Endothelial cell of umbilical vein (primary cell): Measurements from ENCODE around the gene SCARF2. TPM values are rescaled to one million over a fixed set of nuclear protein-coding genes. Genes with fewer than 3 reads are reported as not detected.

ENCODE experiments used
- BruUV-seq: library from RNA; stranded (reverse); fragments of 400-500 nt; replicated peaks from 2 replicates; lab custom pipeline; 2021; lab: Mats Ljungman, UMichigan
- CTCF ChIA-PET: fragments of 300-600, 350-600 bp; sonication (Branson Sonifier 250); formaldehyde crosslinking; loops from one replicate; lab custom pipeline; 2021; ENCODE audit warnings: antibody characterized with exemption, inconsistent platforms; lab: Charles Lee
- POLR2A ChIA-PET: fragments of 300-600, 350-600 bp; sonication (Branson Sonifier 250); formaldehyde crosslinking; loops from one replicate; lab custom pipeline; 2021; ENCODE audit warnings: antibody characterized with exemption, inconsistent platforms; lab: Charles Lee
- DNase-seq: peaks from one replicate; pipeline ENCODE4 v3.0.0-alpha.2; 2011; ENCODE audit warnings: low read depth, low spot score
- FAIRE-seq: peaks from 2 replicates; lab custom pipeline; 2011; peaks lifted over from hg19 to GRCh38; lab: Jason Lieb, UNC
- H2AFZ ChIP-seq: 2 replicates; pipeline ENCODE4 v1.6.0; 2012; ENCODE audit warnings: low read depth, low read length, control low read depth, inconsistent platforms
- H3K27ac ChIP-seq: 2 replicates; pipeline ENCODE4 v1.5.1; 2011; ENCODE audit warnings: low read depth, mild to moderate bottlenecking, control low read depth, low read length, moderate library complexity; ENCODE audit not compliant: insufficient read depth
- H3K27me3 ChIP-seq, 2 experiments: 2 replicates each; pipeline versions ENCODE4 v1.6.0 to v1.6.1; 2011; ENCODE audit warnings: low read length in 2 of 2, mixed read lengths in 1 of 2; ENCODE audit not compliant: control insufficient read depth in 2 of 2, insufficient read depth in 2 of 2
- H3K36me3 ChIP-seq, 2 experiments: 2 replicates in 1 of 2; 3 replicates in 1 of 2; pipeline ENCODE4 v1.5.1; 2011; ENCODE audit warnings: low read length in 2 of 2, mild to moderate bottlenecking in 1 of 2, moderate library complexity in 1 of 2; ENCODE audit not compliant: control insufficient read depth in 2 of 2, insufficient read depth in 2 of 2; ENCODE audit errors: extremely low read depth in 1 of 2
- H3K4me1 ChIP-seq: 3 replicates; pipeline ENCODE4 v1.5.1; 2011; ENCODE audit warnings: mild to moderate bottlenecking, low read length; ENCODE audit not compliant: control insufficient read depth, insufficient read depth; ENCODE audit errors: extremely low read depth
- H3K4me2 ChIP-seq: 2 replicates; pipeline ENCODE4 v1.6.1; 2011; ENCODE audit warnings: low read length, control low read depth, mixed read lengths; ENCODE audit not compliant: insufficient read depth
- H3K4me3 ChIP-seq, 3 experiments: fragments of 200-600 bp in 1 of 3; sonication (generic), shearing (Covaris generic) in 1 of 3; replicated peaks in 1 of 3; 2 replicates each; pipeline ENCODE4 v1.5.1; 2011 to 2016; ENCODE audit warnings: control low read depth in 3 of 3, low read length in 3 of 3, mild to moderate bottlenecking in 2 of 3, inconsistent platforms in 1 of 3, low read depth in 1 of 3, moderate library complexity in 1 of 3; ENCODE audit not compliant: insufficient read depth in 1 of 3
- H3K79me2 ChIP-seq: 2 replicates; pipeline ENCODE4 v1.6.0; 2012; ENCODE audit warnings: low read length, inconsistent platforms; ENCODE audit not compliant: control insufficient read depth, insufficient read depth
- H3K9ac ChIP-seq: replicated peaks from 2 replicates; pipeline ENCODE3; 2011; ENCODE audit warnings: low read length, control low read depth; ENCODE audit not compliant: insufficient read depth; ENCODE audit errors: extremely low read depth
- H3K9me1 ChIP-seq: replicated peaks from 3 replicates; pipeline ENCODE4 v1.6.0; 2011; ENCODE audit warnings: mild to moderate bottlenecking, low read length; ENCODE audit not compliant: control insufficient read depth, insufficient read depth; ENCODE audit errors: extremely low read depth
- H3K9me3 ChIP-seq: replicated peaks from 2 replicates; pipeline ENCODE4 v1.5.1; 2012; ENCODE audit warnings: low read length, inconsistent platforms; ENCODE audit not compliant: control insufficient read depth, insufficient read depth
- H4K20me1 ChIP-seq: replicated peaks from 2 replicates; pipeline ENCODE3; 2011; ENCODE audit warnings: mild to moderate bottlenecking, low read length; ENCODE audit not compliant: control insufficient read depth, insufficient read depth; ENCODE audit errors: extremely low read depth
- FOS ChIP-seq: IDR thresholded peaks from 2 replicates; pipeline ENCODE4 v1.6.1; 2011; ENCODE audit warnings: mild to moderate bottlenecking, low read length, moderate library complexity, borderline replicate concordance; ENCODE audit not compliant: insufficient read depth
- GATA2 ChIP-seq: IDR thresholded peaks from 2 replicates; pipeline ENCODE4 v1.7.0; 2011; ENCODE audit warnings: low read depth, mild to moderate bottlenecking, moderate library complexity, mixed read lengths, low read length; ENCODE audit not compliant: insufficient read length, insufficient read depth
- JUN ChIP-seq: IDR thresholded peaks from 2 replicates; pipeline ENCODE4 v1.6.1; 2011; ENCODE audit warnings: borderline replicate concordance, low read depth; ENCODE audit not compliant: insufficient read length, insufficient read depth
- MYC ChIP-seq: IDR thresholded peaks from one replicate; pipeline ENCODE4 v1.6.1; 2011; ENCODE audit warnings: mild to moderate bottlenecking, low read depth, low read length
- dilution Hi-C: fragments of 300-500 bp; cut with MboI; formaldehyde crosslinking; loops from one replicate; pipeline ENCODE4 v1.15.0; 2019; ENCODE audit warnings: low sequenced_read_pairs; ENCODE audit not compliant: extremely low pct_ligation_motif_present
- intact Hi-C: fragments of 100-400 bp; cut with micrococcal nuclease; formaldehyde crosslinking; loops from one replicate; pipeline ENCODE4 v1.10.0; 2022
- polyA plus RNA-seq, 4 experiments: library from polyadenylated mRNA; depleted of rRNA in 3 of 4; stranded (reverse) in 3 of 4; unstranded in 1 of 4; fragments of >200 nt; gene quantifications; 2 replicates each; pipeline versions ENCODE4 v1.2.1 to v1.2.3, GENCODE V29; 2011 to 2012; ENCODE audit warnings: missing spikeins in 1 of 4
- total RNA-seq: library from RNA; stranded (reverse); gene quantifications from 2 replicates; pipeline ENCODE4 v1.2.3, GENCODE V29; 2021
- TF ChIP-seq, protein P1 (sequence below), 2 donors: IDR thresholded peaks; 1 replicate in 1 of 2; 2 replicates in 1 of 2; pipeline ENCODE4 v1.5.1; 2011; ENCODE audit warnings: low read length in 2 of 2, mild to moderate bottlenecking in 2 of 2, moderate library complexity in 2 of 2, control low read depth in 1 of 2, inconsistent platforms in 1 of 2, low read depth in 1 of 2; ENCODE audit not compliant: insufficient read depth in 1 of 2; ENCODE audit errors: extremely low read depth in 1 of 2

The SCARF2 gene
- total and polyA plus RNA-seq, 2 donors (not counting 3 experiments of a cell fraction or from before 2014, with no cell fraction given) = 15.7 to 20.1 TPM

GRCh38 chr22:20446383-20446970 lies 8.9 kb upstream of the SCARF2 start:
- dilution Hi-C loops (no loop called here), intact Hi-C loops (no loop called here)
- no peak overlapping the region for H3K4me3 ChIP-seq
- peaks cover 0 to 2% of the 10 kb centered on the region in 2 experiments for H3K36me3 ChIP-seq
- H3K27ac ChIP-seq = no peak overlapping the region
- H3K4me1 ChIP-seq = no peaks in the 10 kb centered on the region
- H2AFZ ChIP-seq = no peak overlapping the region
- DNase-seq = no peak
- no peak for FAIRE-seq
- no peaks in the 10 kb centered on the region for H4K20me1 ChIP-seq
- TF ChIP-seq FOS (no peak), GATA2 (no peak), MYC (no peak), JUN (no peak)
- TF ChIP-seq, protein P1, sequence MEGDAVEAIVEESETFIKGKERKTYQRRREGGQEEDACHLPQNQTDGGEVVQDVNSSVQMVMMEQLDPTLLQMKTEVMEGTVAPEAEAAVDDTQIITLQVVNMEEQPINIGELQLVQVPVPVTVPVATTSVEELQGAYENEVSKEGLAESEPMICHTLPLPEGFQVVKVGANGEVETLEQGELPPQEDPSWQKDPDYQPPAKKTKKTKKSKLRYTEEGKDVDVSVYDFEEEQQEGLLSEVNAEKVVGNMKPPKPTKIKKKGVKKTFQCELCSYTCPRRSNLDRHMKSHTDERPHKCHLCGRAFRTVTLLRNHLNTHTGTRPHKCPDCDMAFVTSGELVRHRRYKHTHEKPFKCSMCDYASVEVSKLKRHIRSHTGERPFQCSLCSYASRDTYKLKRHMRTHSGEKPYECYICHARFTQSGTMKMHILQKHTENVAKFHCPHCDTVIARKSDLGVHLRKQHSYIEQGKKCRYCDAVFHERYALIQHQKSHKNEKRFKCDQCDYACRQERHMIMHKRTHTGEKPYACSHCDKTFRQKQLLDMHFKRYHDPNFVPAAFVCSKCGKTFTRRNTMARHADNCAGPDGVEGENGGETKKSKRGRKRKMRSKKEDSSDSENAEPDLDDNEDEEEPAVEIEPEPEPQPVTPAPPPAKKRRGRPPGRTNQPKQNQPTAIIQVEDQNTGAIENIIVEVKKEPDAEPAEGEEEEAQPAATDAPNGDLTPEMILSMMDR (IDR thresholded peaks at IDR 0.05; ENCODE audit: extremely low read depth in 1 of 2, insufficient read depth in 1 of 2, low read depth in 1 of 2, low read length in 2 of 2) = no peak
- no peaks in the 10 kb centered on the region for H3K9me3 ChIP-seq
- H3K27me3 ChIP-seq = no peaks in the 10 kb centered on the region
- ChIA-PET POLR2A (no interaction called here), CTCF (interaction anchor here (0.9 to 2.9 kb wide), 3 partner anchors 10 to 28 kb away, joined by 4 to 13 read pairs (median 4); no protein-coding TSS in a partner anchor)
- BruUV-seq = no TSS peak
- no peaks in the 10 kb centered on the region for H3K79me2 ChIP-seq
- H3K4me2 ChIP-seq = no peak overlapping the region
- no peak overlapping the region for H3K9ac ChIP-seq
- no peaks in the 10 kb centered on the region for H3K9me1 ChIP-seq
